ENCODE data around the gene UTP4.

UTP4 gene

DNA sequence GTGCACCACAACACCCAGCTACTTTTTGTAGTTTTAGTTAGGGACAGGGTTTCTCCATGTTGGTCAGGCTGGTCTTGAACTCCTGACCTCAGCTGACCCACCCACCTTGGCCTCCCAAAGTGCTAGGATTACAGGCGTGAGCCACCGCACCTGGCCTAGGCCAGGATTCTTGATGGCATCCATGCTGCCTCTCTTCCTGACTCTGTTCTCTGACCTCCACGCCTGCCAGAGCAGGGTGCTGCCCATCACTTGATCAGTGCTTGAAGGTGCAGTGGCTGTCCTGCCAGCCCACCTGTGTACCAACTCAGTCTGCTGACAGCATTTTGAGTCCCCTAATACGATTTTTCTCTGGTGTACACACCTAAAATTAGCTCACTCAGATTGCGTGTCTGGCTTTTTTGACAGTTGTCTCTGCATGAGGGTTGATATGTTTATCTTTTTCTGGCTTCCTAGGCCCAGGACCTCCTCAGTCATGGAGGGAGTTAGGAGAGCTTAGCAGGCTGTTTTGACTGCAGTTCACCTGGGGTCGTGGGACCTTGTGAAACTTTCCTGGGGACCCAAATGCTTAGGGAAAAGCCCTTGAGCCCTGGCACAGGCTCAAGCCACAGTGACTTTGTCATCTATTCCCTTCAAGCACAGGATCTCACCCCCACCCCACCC is 21.1 kb upstream of the UTP4 start:
- in situ Hi-C loops (cut with HindIII; ENCODE audit: low sequenced_read_pairs): no loop called here
- no peak overlapping the region for H3K4me3 ChIP-seq (ENCODE audit: low read depth, low read length)
- TF ChIP-seq, protein P1, sequence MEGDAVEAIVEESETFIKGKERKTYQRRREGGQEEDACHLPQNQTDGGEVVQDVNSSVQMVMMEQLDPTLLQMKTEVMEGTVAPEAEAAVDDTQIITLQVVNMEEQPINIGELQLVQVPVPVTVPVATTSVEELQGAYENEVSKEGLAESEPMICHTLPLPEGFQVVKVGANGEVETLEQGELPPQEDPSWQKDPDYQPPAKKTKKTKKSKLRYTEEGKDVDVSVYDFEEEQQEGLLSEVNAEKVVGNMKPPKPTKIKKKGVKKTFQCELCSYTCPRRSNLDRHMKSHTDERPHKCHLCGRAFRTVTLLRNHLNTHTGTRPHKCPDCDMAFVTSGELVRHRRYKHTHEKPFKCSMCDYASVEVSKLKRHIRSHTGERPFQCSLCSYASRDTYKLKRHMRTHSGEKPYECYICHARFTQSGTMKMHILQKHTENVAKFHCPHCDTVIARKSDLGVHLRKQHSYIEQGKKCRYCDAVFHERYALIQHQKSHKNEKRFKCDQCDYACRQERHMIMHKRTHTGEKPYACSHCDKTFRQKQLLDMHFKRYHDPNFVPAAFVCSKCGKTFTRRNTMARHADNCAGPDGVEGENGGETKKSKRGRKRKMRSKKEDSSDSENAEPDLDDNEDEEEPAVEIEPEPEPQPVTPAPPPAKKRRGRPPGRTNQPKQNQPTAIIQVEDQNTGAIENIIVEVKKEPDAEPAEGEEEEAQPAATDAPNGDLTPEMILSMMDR (IDR thresholded peaks at IDR 0.05; ENCODE audit: low read depth, low read length, missing control alignments): no peak
- no peak for DNase-seq (ENCODE audit: low read depth)

DNA sequence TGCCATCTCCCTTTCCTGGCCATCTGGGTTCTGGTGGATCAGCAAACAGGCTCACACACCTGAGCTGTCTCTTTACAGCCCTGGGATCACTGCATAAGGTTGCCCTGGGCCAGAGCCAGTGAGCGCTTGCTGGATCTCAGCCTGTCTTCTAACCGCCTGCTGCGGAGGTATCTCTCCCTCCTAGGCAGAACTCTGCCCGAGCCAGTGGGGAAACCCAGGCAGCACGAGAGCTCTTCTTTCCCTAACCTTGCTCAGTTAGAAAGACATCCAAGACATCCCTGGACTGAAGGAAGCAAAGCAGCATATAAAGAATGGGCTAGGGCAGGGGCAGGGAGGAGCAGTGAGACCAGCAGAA is 20.6 kb upstream of the UTP4 start:
- no peak overlapping the region for H3K4me3 ChIP-seq (ENCODE audit: low read depth, low read length)
- TF ChIP-seq, protein P1 (IDR thresholded peaks at IDR 0.05; ENCODE audit: low read depth, low read length, missing control alignments): no peak
- in situ Hi-C loops (cut with HindIII; ENCODE audit: low sequenced_read_pairs): no loop called here
- no peak for DNase-seq (ENCODE audit: low read depth)

DNA sequence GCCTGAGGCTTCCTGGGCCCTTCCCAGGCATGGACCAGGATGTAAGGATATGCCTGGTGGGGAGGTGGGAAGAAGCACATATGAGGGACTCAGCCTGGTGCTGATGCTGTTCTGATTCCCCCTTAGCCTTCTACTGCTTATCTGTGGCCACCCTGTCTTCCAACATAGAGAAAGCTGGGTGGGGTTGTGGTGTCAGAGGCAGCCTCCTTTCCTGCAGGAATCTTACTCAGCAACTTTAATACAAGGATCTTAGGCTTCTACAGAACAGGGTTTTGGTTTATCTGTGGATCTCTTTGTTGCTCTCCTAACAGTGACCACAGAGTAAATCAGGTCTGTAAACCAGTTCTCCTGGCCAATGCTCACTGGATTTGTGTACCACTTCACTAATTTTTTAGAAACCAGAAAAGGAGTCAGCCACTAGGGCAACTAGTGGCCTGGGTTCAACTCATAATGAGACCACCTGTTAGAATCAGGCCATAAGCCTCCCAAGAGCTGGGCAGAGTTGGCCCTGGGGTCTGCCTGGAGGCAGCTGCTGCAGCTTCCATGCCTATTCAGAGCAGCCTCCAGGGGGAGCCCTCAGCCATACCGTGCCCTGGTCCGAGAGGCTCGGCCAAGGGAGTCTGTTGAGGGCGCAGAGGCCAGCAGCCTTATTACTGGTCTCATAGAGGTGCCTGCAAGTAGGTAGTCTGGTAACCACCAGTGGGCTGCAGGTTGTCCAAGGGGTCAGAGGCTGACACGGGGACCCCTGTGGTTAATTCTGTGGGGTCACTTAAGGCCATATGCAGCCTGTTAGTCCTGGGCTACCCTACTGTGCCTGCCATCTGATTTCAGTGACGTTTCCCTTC is 19.9 kb upstream of the UTP4 start:
- no peak for DNase-seq (ENCODE audit: low read depth)
- no peak overlapping the region for H3K4me3 ChIP-seq (ENCODE audit: low read depth, low read length)
- TF ChIP-seq, protein P1 (IDR thresholded peaks at IDR 0.05; ENCODE audit: low read depth, low read length, missing control alignments): peak; percentile 79
- in situ Hi-C loops (cut with HindIII; ENCODE audit: low sequenced_read_pairs): no loop called here

DNA sequence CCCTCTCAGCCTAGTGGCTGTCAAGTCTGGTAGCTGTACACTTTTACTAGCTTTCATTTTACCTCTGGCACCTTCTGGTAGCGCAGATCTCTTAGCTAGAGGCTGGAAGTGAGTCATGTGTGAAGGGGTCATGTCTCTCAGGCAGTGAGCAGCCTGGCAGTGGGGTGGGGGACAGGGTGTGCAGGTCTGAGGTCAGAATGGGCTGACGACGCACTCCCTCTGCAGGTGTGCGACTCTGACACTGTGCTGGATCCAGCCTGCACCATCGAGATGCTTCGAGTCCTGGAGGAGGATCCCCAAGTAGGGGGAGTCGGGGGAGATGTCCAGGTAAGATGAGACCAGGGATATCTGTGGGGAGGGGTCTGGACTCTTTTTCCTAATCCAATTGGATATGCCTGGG is 19.2 kb upstream of the UTP4 start:
- TF ChIP-seq, protein P1 (IDR thresholded peaks at IDR 0.05; ENCODE audit: low read depth, low read length, missing control alignments): no peak
- in situ Hi-C loops (cut with HindIII; ENCODE audit: low sequenced_read_pairs): no loop called here
- H3K4me3 ChIP-seq (ENCODE audit: low read depth, low read length): no peak overlapping the region
- no peak for DNase-seq (ENCODE audit: low read depth)

DNA sequence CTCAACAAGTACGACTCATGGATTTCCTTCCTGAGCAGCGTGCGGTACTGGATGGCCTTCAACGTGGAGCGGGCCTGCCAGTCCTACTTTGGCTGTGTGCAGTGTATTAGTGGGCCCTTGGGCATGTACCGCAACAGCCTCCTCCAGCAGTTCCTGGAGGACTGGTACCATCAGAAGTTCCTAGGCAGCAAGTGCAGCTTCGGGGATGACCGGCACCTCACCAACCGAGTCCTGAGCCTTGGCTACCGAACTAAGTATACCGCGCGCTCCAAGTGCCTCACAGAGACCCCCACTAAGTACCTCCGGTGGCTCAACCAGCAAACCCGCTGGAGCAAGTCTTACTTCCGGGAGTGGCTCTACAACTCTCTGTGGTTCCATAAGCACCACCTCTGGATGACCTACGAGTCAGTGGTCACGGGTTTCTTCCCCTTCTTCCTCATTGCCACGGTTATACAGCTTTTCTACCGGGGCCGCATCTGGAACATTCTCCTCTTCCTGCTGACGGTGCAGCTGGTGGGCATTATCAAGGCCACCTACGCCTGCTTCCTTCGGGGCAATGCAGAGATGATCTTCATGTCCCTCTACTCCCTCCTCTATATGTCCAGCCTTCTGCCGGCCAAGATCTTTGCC is 18.0 kb upstream of the UTP4 start:
- TF ChIP-seq, protein P1 (IDR thresholded peaks at IDR 0.05; ENCODE audit: low read depth, low read length, missing control alignments): no peak
- in situ Hi-C loops (cut with HindIII; ENCODE audit: low sequenced_read_pairs): no loop called here
- H3K4me3 ChIP-seq (ENCODE audit: low read depth, low read length): no peak overlapping the region
- no peak for DNase-seq (ENCODE audit: low read depth)

DNA sequence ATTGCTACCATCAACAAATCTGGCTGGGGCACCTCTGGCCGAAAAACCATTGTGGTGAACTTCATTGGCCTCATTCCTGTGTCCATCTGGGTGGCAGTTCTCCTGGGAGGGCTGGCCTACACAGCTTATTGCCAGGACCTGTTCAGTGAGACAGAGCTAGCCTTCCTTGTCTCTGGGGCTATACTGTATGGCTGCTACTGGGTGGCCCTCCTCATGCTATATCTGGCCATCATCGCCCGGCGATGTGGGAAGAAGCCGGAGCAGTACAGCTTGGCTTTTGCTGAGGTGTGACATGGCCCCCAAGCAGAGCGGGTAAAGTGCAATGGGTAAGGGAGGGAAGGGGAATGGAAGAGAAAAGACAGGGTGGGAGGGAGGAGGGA is 17.5 kb upstream of the UTP4 start:
- in situ Hi-C loops (cut with HindIII; ENCODE audit: low sequenced_read_pairs): loop anchor here (5.0 kb wide), 1 partner anchor 213 kb away; no protein-coding TSS in a partner anchor
- TF ChIP-seq, protein P1 (IDR thresholded peaks at IDR 0.05; ENCODE audit: low read depth, low read length, missing control alignments): no peak
- no peak for DNase-seq (ENCODE audit: low read depth)
- no peak overlapping the region for H3K4me3 ChIP-seq (ENCODE audit: low read depth, low read length)
